Lower leg skin (tissue), 4 donors: ENCODE results near the gene MAD2L1. TPM values are rescaled to one million over a fixed set of nuclear protein-coding genes. Genes with fewer than 3 reads are reported as not detected.

Experiments
- DNase-seq, 2 donors: peaks; one replicate each; pipeline ENCODE4 v3.0.0-alpha.2; 2019; ENCODE audit warnings: low spot score in 2 of 2
- H3K4me3 ChIP-seq: fragments of 200-600 bp; sonication (generic); 2 replicates; pipeline ENCODE4 v1.5.1; 2017; ENCODE audit warnings: mild to moderate bottlenecking, low read depth; ENCODE audit not compliant: poor library complexity, severe bottlenecking
- POLR2A ChIP-seq, 2 donors: fragments of 450-650 bp; IDR thresholded peaks; one replicate each; pipeline ENCODE4 v1.6.1; 2016 to 2017; ENCODE audit warnings: antibody characterized with exemption in 2 of 2, mild to moderate bottlenecking in 1 of 2, moderate library complexity in 1 of 2
- WGBS, 2 donors: methylation state at CpG; one replicate each; pipeline ENCODE4 v1.1.5; 2018; 5-methylcytosine and 5-hydroxymethylcytosine counted together
- intact Hi-C: fragments of 100-400 bp; cut with DNase I; formaldehyde crosslinking; loops from one replicate; pipeline ENCODE4 v1.15.0; 2023; ENCODE audit warnings: low total_unique reads
- total RNA-seq, 4 donors: library from RNA; depleted of rRNA; stranded (reverse); fragments of >200 nt; gene quantifications; one replicate each; pipeline ENCODE4 v1.1.0, GENCODE V29; 2016
- TF ChIP-seq, protein P1 (sequence below), 3 donors: fragments of 450-650 bp; IDR thresholded peaks; one replicate each; pipeline ENCODE4 v1.5.1; 2016; ENCODE audit warnings: antibody characterized with exemption in 3 of 3, mild to moderate bottlenecking in 3 of 3, moderate library complexity in 2 of 3

Gene MAD2L1
- total RNA-seq, 4 donors from 2014 or later: 1.6 to 10.1 (median 1.8) TPM

DNA sequence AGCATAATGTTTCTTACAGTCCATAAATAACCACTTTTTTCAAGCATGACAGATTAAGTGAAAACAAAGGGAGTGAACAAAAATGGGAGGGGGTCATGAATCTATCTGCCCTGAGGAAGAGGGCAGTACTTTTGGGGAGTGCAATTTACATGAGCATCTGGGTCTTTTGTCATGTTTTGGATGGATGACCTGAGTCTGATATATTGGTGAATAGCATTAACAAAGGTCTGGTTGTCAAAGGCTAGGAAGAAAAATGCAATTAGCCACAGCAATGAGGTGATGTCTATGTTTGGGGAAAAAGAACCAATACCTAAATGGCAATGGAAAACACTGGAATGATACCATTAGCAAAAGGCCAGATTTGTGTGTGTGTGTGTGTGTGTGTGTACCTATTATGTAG is 15.1 kb upstream of the MAD2L1 start:
- intact Hi-C loops: no loop called here
- TF ChIP-seq, protein P1, sequence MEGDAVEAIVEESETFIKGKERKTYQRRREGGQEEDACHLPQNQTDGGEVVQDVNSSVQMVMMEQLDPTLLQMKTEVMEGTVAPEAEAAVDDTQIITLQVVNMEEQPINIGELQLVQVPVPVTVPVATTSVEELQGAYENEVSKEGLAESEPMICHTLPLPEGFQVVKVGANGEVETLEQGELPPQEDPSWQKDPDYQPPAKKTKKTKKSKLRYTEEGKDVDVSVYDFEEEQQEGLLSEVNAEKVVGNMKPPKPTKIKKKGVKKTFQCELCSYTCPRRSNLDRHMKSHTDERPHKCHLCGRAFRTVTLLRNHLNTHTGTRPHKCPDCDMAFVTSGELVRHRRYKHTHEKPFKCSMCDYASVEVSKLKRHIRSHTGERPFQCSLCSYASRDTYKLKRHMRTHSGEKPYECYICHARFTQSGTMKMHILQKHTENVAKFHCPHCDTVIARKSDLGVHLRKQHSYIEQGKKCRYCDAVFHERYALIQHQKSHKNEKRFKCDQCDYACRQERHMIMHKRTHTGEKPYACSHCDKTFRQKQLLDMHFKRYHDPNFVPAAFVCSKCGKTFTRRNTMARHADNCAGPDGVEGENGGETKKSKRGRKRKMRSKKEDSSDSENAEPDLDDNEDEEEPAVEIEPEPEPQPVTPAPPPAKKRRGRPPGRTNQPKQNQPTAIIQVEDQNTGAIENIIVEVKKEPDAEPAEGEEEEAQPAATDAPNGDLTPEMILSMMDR (IDR thresholded peaks at IDR 0.05): no peak
- TF ChIP-seq POLR2A (IDR thresholded peaks at IDR 0.05): no peak

DNA sequence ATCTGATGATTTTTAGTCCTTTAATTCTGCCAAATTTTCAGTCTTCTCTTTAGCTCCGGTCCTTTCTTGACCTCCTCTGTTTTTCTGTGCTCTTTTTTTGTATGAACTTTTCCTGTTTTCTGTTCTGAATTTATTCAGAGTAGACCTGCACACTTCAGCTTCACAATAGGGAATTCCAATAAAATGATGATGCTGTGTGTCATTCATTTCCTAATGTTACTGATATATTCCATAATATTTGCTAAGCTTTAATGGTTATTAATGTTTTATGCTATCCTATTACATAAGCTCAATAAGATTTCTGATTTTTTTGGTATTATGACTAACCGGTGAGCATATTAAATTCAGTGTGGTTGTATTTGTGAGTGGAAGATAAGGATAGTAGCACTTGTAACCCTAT is 13.9 kb upstream of the MAD2L1 start:
- DNase-seq: no peak
- WGBS, 2 donors: 73 to 88% methylated on average over 2 of the region's 2 CpGs
- intact Hi-C loops: no loop called here

More for the DNA sequence above, 15.1 kb upstream of the MAD2L1 start:
- no peak overlapping the region for H3K4me3 ChIP-seq
- no peak for DNase-seq

DNA sequence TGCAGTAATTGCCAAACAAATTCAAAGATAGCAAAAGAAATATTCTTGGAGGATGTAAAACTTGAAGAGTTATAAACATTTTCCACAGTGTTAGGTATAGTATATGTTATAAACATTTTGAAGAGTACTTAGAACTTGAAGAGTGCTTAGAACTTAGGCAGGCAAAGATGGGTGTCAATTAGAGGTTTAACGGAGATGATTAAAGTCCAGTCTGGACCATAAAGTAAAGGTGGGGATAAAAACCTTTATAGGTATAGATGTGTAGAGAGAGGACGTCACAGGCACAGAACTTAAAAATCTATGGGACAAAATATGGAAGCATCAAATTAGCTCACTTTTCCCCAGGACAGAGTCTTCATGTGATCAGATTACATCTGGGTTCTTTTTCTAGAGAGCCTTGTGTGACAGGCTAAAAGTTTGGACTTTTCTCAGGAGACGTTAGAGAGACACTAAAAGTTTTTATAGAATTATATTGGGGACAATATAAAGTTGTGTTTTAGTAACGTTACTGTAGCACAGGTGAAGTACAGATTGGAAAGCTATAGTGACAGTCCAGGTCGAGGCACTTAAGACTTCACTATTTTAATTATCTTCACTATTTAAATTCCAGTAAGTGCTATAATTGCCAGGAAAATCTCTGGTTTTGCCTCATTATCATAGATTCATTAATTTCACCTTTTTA is 13.3 kb upstream of the MAD2L1 start:
- no peak for TF ChIP-seq POLR2A (IDR thresholded peaks at IDR 0.05)
- TF ChIP-seq, protein P1 (IDR thresholded peaks at IDR 0.05): no peak
- WGBS, 2 donors: 71 to 74% methylated on average over 5 of the region's 5 CpGs
- DNase-seq: no peak
- intact Hi-C loops: no loop called here
- no peak overlapping the region for H3K4me3 ChIP-seq

More for the DNA sequence above, 13.9 kb upstream of the MAD2L1 start:
- H3K4me3 ChIP-seq: no peak overlapping the region
- no peak for TF ChIP-seq POLR2A (IDR thresholded peaks at IDR 0.05)
- TF ChIP-seq, protein P1 (IDR thresholded peaks at IDR 0.05): no peak

DNA sequence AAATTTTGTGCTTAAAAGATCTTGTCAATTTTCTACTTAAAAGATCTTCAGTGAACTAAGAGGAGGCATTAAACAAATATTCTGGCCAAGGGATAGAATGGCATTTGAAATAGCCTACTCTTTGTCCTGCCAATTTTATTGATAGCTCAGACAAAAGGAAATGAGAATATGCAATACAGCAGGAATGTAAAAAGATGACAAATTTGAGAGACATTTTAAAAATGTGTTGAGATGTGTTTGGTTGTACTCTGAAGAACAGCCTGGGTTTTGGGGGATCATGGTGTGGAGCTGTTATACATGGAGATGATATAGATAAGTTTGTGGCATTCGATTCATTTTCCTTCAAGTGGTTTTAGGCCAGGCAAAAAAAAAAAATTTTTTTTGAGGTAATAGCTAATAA is 11.6 kb upstream of the MAD2L1 start:
- intact Hi-C loops: no loop called here
- no peak overlapping the region for H3K4me3 ChIP-seq
- no peak for TF ChIP-seq POLR2A (IDR thresholded peaks at IDR 0.05)
- TF ChIP-seq, protein P1 (IDR thresholded peaks at IDR 0.05): no peak
- 95 to 98% methylated on average over 1 of the region's 1 CpG for WGBS, 2 donors
- DNase-seq: no peak

DNA sequence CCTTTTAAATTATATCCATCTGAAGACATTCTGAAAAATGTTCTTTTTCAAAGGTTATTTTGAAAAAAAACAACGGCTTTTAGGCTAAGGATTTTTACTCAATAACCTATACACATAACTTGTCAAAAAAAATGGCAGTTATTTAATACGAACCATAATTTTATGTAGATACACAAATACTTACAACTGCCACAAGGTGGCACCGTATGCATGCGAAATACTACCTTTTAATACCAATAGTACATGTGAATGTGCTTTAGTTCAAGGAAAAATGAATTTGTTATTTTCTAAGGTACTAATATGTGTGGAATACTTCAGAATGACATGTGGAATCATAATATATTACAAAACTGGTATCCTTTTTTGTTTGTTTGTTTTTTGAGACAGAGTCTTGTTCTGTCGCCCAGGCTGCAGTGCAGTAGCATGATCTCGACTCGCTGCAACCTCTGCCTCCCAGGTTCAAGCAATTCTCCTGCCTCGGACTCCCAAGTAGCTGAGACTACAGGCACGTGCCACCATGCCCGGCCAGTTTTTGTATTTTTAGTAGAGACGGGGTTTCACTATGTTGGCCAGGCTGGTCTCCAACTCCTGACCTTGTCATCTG is 4.6 kb upstream of the MAD2L1 start:
- DNase-seq: no peak
- 49 to 62% methylated on average over 11 of the region's 11 CpGs for WGBS, 2 donors
- intact Hi-C loops: no loop called here
- H3K4me3 ChIP-seq: no peak overlapping the region
- TF ChIP-seq POLR2A (IDR thresholded peaks at IDR 0.05): no peak
- TF ChIP-seq, protein P1 (IDR thresholded peaks at IDR 0.05): no peak
